DND-41 (cell line): ENCODE results near the gene LTF.

Experiments used
- ATAC-seq: fragments of 200-7000 bp; cut with Tn5 transposase; 3 replicates; pipeline ENCODE4 v1.9.1; 2021; ENCODE audit warnings: low read depth; ENCODE audit not compliant: insufficient read depth
- DNase-seq: peaks from one replicate; pipeline ENCODE4 v3.0.0-alpha.2; 2020
- H2AFZ ChIP-seq: 2 replicates; pipeline ENCODE4 v1.6.0; 2012; ENCODE audit warnings: low read depth, low read length
- H3K27ac ChIP-seq: 2 replicates; pipeline ENCODE4 v1.5.1; 2012; ENCODE audit warnings: low read length, inconsistent platforms
- H3K27me3 ChIP-seq: fragments of 200-600 bp; sonication (generic); 2 replicates; pipeline ENCODE4 v1.6.0; 2012; ENCODE audit warnings: low read length, mild to moderate bottlenecking, inconsistent platforms; ENCODE audit not compliant: insufficient read depth, poor library complexity
- H3K36me3 ChIP-seq: 2 replicates; pipeline ENCODE4 v1.5.1; 2012; ENCODE audit warnings: low read length, inconsistent platforms; ENCODE audit not compliant: insufficient read depth
- H3K4me1 ChIP-seq: 2 replicates; pipeline ENCODE4 v1.5.1; 2012; ENCODE audit warnings: mild to moderate bottlenecking, low read length; ENCODE audit not compliant: insufficient read depth
- H3K4me2 ChIP-seq: 2 replicates; pipeline ENCODE4 v1.6.0; 2012; ENCODE audit warnings: mild to moderate bottlenecking, moderate library complexity, low read length, inconsistent platforms; ENCODE audit not compliant: insufficient read depth
- H3K4me3 ChIP-seq, 2 experiments: fragments of 200-600 bp in 1 of 2; shearing (Covaris generic) in 1 of 2; 2 replicates each; pipeline ENCODE4 v1.5.1; 2012 to 2016; ENCODE audit warnings: inconsistent platforms in 2 of 2, low read length in 2 of 2, mild to moderate bottlenecking in 2 of 2, low read depth in 1 of 2, moderate library complexity in 1 of 2
- H3K79me2 ChIP-seq: 2 replicates; pipeline ENCODE4 v1.6.0; 2012; ENCODE audit warnings: low read length, inconsistent platforms; ENCODE audit not compliant: insufficient read depth
- H3K9ac ChIP-seq: 2 replicates; pipeline ENCODE4 v1.6.0; 2012; ENCODE audit warnings: low read depth, mild to moderate bottlenecking, inconsistent platforms, low read length, moderate library complexity
- H3K9me3 ChIP-seq: 2 replicates; pipeline ENCODE4 v1.5.1; 2012; ENCODE audit warnings: low read length, moderate library complexity, mild to moderate bottlenecking, inconsistent platforms; ENCODE audit not compliant: insufficient read depth, severe bottlenecking
- H4K20me1 ChIP-seq: 2 replicates; pipeline ENCODE4 v1.6.0; 2012; ENCODE audit warnings: low read length; ENCODE audit not compliant: insufficient read depth
- EZH2 ChIP-seq: IDR thresholded peaks from 3 replicates; pipeline ENCODE4 v1.6.1; 2012; ENCODE audit warnings: borderline replicate concordance, low read depth, mild to moderate bottlenecking, moderate library complexity, low read length, inconsistent platforms; ENCODE audit not compliant: severe bottlenecking
- TF ChIP-seq, protein P1 (sequence below): IDR thresholded peaks from 2 replicates; pipeline ENCODE4 v1.5.1; 2012; ENCODE audit warnings: borderline replicate concordance, low read length, moderate library complexity, mild to moderate bottlenecking; ENCODE audit not compliant: poor library complexity, severe bottlenecking; ENCODE audit errors: extremely low read depth

The LTF gene

DNA sequence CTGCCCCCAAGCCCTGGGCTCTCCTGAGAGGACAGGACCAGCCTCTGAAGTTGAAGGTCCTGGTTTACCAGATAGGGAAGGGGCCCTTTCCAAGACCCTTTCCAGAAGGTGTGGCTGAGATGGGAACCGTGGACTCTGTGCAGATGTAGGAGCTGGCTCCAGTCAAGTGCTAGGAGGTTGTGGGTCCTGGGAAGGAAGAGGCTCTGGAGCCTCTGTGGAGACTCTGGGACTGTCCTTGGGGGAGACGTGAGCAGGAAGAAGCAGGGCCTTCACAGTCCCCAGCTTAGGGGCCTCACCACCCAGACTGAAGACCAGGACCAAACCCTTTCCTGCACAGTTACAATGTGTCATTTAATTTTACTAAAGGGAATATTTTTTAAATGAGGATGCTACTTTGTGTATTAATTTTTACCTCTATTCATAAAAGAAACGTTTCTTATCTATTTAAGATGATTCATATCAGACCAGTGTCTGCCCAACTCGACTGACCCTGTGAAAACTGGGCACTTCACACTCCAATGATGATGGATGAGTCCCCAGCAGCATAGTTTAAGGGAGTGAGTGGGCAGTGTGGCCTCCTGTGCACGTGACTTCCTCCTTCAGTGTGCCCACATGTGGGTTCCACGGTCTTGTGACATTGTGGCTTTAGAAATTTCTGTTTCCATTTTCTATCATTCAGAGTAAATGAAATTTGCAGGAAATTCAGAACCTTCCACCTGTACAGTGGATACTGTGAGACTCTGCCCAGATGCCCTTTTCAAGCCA is 68.8 kb downstream of the LTF start:
- peak overlapping the region; percentile 89 for H3K27ac ChIP-seq
- no peaks in the 10 kb centered on the region for H3K27me3 ChIP-seq
- H3K4me1 ChIP-seq: peaks cover 65% of the 10 kb centered on the region
- H3K4me3 ChIP-seq: no peak overlapping the region
- ATAC-seq: no peak
- no peaks in the 10 kb centered on the region for H3K9me3 ChIP-seq
- no peaks in the 10 kb centered on the region for H4K20me1 ChIP-seq
- DNase-seq: no peak
- no peaks in the 10 kb centered on the region for H3K79me2 ChIP-seq
- no peak overlapping the region for H3K4me2 ChIP-seq
- H3K9ac ChIP-seq: no peak overlapping the region
- no peaks in the 10 kb centered on the region for H3K36me3 ChIP-seq
- H2AFZ ChIP-seq: no peak overlapping the region
- TF ChIP-seq, protein P1, sequence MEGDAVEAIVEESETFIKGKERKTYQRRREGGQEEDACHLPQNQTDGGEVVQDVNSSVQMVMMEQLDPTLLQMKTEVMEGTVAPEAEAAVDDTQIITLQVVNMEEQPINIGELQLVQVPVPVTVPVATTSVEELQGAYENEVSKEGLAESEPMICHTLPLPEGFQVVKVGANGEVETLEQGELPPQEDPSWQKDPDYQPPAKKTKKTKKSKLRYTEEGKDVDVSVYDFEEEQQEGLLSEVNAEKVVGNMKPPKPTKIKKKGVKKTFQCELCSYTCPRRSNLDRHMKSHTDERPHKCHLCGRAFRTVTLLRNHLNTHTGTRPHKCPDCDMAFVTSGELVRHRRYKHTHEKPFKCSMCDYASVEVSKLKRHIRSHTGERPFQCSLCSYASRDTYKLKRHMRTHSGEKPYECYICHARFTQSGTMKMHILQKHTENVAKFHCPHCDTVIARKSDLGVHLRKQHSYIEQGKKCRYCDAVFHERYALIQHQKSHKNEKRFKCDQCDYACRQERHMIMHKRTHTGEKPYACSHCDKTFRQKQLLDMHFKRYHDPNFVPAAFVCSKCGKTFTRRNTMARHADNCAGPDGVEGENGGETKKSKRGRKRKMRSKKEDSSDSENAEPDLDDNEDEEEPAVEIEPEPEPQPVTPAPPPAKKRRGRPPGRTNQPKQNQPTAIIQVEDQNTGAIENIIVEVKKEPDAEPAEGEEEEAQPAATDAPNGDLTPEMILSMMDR: no peak
- no peak for TF ChIP-seq EZH2

- Histone ChIP-seq H3K9me3 (no peaks in the 10 kb centered on the region), H3K79me2 (no peaks in the 10 kb centered on the region), H3K4me3 (no peak overlapping the region), H3K27ac (peak overlapping the region; percentile 89), H3K4me1 (peaks cover 64% of the 10 kb centered on the region), H3K4me2 (no peak overlapping the region), H3K27me3 (no peaks in the 10 kb centered on the region), H2AFZ (no peak overlapping the region), H3K36me3 (no peaks in the 10 kb centered on the region), H4K20me1 (no peaks in the 10 kb centered on the region), H3K9ac (no peak overlapping the region)
- peak; percentile 28 for DNase-seq
- no peak for ATAC-seq
- TF ChIP-seq, protein P1: peak; percentile 49
- no peak for TF ChIP-seq EZH2
These were observed 69.5 kb downstream of the LTF start for GRCh38 chr3:46395210-46395661.

- Histone ChIP-seq H3K9ac (peak overlapping the region; percentile 44), H3K27ac (peak overlapping the region; percentile 89), H3K79me2 (no peaks in the 10 kb centered on the region), H3K9me3 (no peaks in the 10 kb centered on the region), H3K4me3 (no peak overlapping the region; a peak in 1 of 4 replicates), H3K27me3 (no peaks in the 10 kb centered on the region), H3K4me1 (peaks cover 50% of the 10 kb centered on the region), H3K36me3 (no peaks in the 10 kb centered on the region), H4K20me1 (no peaks in the 10 kb centered on the region), H2AFZ (peak overlapping the region; percentile 46), H3K4me2 (peak overlapping the region; percentile 17; the same call in 1 of the 2 replicates)
- TF ChIP-seq, protein P1: peak; percentile 55
- TF ChIP-seq EZH2: no peak
- peak; percentile 72 for DNase-seq
- peak; percentile 92 for ATAC-seq
These were observed 70.9 kb downstream of the LTF start for GRCh38 chr3:46393554-46394434.
